RWPE2 (cell line): Measurements from ENCODE around the gene TMEM42.

Experiments used
- ATAC-seq: fragments of 200-7000 bp; cut with Tn5 transposase; 3 replicates; pipeline ENCODE4 v1.9.1; 2021; ENCODE audit warnings: low read depth
- DNase-seq: peaks from one replicate; pipeline ENCODE4 v3.0.0-alpha.2; 2020; ENCODE audit warnings: low spot score
- H3K27ac ChIP-seq: fragments of 450-650 bp; 2 replicates; pipeline ENCODE4 v1.5.1; 2017; ENCODE audit warnings: mild to moderate bottlenecking; ENCODE audit not compliant: poor library complexity, severe bottlenecking
- H3K27me3 ChIP-seq: fragments of 250-450 bp; sonication (Bioruptor Pico); 2 replicates; pipeline ENCODE4 v1.5.1; 2021; ENCODE audit warnings: mild to moderate bottlenecking, moderate library complexity; ENCODE audit not compliant: insufficient read depth, poor library complexity, severe bottlenecking
- H3K36me3 ChIP-seq: fragments of 250-450 bp; sonication (Bioruptor Pico); 2 replicates; pipeline ENCODE4 v1.5.1; 2020; ENCODE audit warnings: low read depth, mild to moderate bottlenecking, moderate library complexity
- H3K4me1 ChIP-seq: fragments of 250-450 bp; sonication (Bioruptor Pico); 2 replicates; pipeline ENCODE4 v1.5.1; 2021; ENCODE audit warnings: mild to moderate bottlenecking, moderate library complexity; ENCODE audit not compliant: insufficient read depth, poor library complexity, severe bottlenecking
- H3K4me3 ChIP-seq: fragments of 250-450 bp; sonication (Bioruptor Pico); 2 replicates; pipeline ENCODE4 v1.5.1; 2021; ENCODE audit warnings: mild to moderate bottlenecking, moderate library complexity; ENCODE audit not compliant: severe bottlenecking
- H3K9me3 ChIP-seq: fragments of 250-450 bp; sonication (Bioruptor Pico); 2 replicates; pipeline ENCODE4 v1.5.1; 2021; ENCODE audit warnings: mild to moderate bottlenecking, moderate library complexity; ENCODE audit not compliant: severe bottlenecking
- CTCF ChIP-seq: fragments of 450-650 bp; IDR thresholded peaks from one replicate; pipeline ENCODE4 v1.5.1; 2017; ENCODE audit warnings: mild to moderate bottlenecking, moderate library complexity; ENCODE audit not compliant: poor library complexity, severe bottlenecking

The TMEM42 gene

GRCh38 chr3:44887101-44887500, 25.4 kb downstream of the TMEM42 start:
- Histone ChIP-seq H3K27me3 (no peaks in the 10 kb centered on the region), H3K4me1 (peaks cover 44% of the 10 kb centered on the region), H3K36me3 (no peaks in the 10 kb centered on the region), H3K9me3 (no peaks in the 10 kb centered on the region), H3K4me3 (no peak overlapping the region), H3K27ac (peak overlapping the region; percentile 100)
- DNase-seq (no peak), ATAC-seq (no peak)
- no peak for TF ChIP-seq CTCF

- no peaks in the 10 kb centered on the region for H3K27me3 ChIP-seq
- TF ChIP-seq CTCF = no peak
- peak overlapping the region; percentile 92 for H3K27ac ChIP-seq
- no peaks in the 10 kb centered on the region for H3K9me3 ChIP-seq
- no peak for ATAC-seq
- DNase-seq = no peak
- H3K4me3 ChIP-seq = no peak overlapping the region
- peaks cover 36% of the 10 kb centered on the region for H3K4me1 ChIP-seq
- no peaks in the 10 kb centered on the region for H3K36me3 ChIP-seq
These were observed 28.5 kb downstream of the TMEM42 start for GRCh38 chr3:44890258-44890657.

DNA sequence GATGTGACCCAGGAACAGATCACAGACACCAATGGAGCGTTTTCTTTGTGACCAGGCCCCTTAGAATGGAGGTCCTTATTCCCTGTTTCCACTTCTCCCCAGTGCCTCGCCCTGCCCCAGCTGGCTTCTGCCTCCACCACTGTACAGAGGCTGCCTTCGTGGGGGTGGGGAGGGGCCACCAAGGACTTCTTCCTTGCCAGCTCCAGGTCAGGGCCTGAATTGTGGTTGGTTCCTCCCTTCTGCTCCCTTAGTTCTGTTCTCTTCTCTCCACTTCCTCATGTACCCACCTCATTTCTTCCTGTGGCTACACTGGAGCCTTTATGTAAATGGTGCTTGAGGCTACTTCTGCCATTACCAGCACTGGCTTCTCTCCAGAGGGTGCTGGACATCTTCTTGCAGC, 29.1 kb downstream of the TMEM42 start:
- H3K36me3 ChIP-seq = no peaks in the 10 kb centered on the region
- TF ChIP-seq CTCF = no peak
- H3K27ac ChIP-seq = peak overlapping the region; percentile 92
- no peaks in the 10 kb centered on the region for H3K27me3 ChIP-seq
- H3K4me1 ChIP-seq = peaks cover 34% of the 10 kb centered on the region
- ATAC-seq (no peak), DNase-seq (no peak)
- H3K4me3 ChIP-seq = no peak overlapping the region
- H3K9me3 ChIP-seq = no peaks in the 10 kb centered on the region

DNA sequence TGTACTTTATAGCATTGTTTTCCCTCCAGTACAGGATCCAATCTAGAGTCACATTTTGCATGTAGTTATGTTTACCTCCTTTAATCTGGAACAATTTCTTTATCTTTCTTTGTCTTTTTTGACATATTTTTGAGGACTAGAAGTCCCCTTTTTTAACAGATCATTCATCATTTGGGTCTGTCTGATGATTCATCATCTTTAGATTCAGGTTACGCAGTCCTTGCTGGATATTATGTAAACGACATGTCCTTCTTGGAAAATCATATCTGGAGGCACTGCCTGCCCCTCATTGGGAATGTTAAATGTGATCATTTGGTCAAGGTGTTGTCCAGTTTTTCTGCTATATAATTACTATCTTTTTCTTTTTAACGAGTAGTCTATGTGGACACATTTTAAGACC, 31.0 kb downstream of the TMEM42 start:
- ATAC-seq = peak; percentile 66
- Histone ChIP-seq H3K36me3 (no peaks in the 10 kb centered on the region), H3K4me3 (no peak overlapping the region), H3K27ac (peak overlapping the region; percentile 92), H3K27me3 (no peaks in the 10 kb centered on the region), H3K4me1 (peaks cover 20% of the 10 kb centered on the region), H3K9me3 (no peaks in the 10 kb centered on the region)
- TF ChIP-seq CTCF = no peak
- DNase-seq = no peak

DNA sequence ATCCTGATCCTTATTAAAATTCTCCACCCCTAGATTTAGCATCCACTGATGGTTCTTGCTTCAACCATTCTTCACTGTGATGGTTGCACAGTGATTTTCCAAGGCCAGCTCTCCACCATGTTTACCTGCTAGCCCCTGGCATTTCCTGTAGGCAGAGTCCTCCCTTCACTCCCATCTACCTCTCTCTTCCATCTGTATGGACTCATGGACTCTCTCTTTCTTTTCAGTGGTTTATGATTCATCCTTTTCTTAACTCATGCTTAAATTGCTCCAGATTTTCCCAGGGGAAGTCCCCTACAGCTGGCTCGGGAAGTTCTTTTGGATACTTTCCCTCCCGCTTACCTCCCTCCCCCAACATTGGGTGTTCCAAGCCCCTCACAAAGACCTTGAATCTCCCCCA, 31.4 kb downstream of the TMEM42 start:
- DNase-seq (no peak), ATAC-seq (peak; percentile 94)
- TF ChIP-seq CTCF = no peak
- Histone ChIP-seq H3K36me3 (no peaks in the 10 kb centered on the region), H3K9me3 (no peaks in the 10 kb centered on the region), H3K27me3 (no peaks in the 10 kb centered on the region), H3K27ac (peak overlapping the region; percentile 92), H3K4me3 (no peak overlapping the region), H3K4me1 (peaks cover 20% of the 10 kb centered on the region)
